ENCODE data around the gene ELF4. TPM values are rescaled to one million over a fixed set of nuclear protein-coding genes. Genes with fewer than 3 reads are reported as not detected.

Gene ELF4
- total RNA-seq, 1 experiment from 2014 or later = 19.2 TPM

- POLR2A ChIA-PET = no interaction called here
- Histone ChIP-seq H3K36me3 (ENCODE audit: control insufficient read depth in 1 of 2, insufficient read depth in 2 of 2, low read length in 2 of 2) (peaks cover 0 to 2% of the 10 kb centered on the region in 2 experiments; a peak in 2 of 4 replicates), H3K9me2 (ENCODE audit: insufficient read depth) (no peaks in the 10 kb centered on the region), H3K4me1 (ENCODE audit: control insufficient read depth in 1 of 2, insufficient read depth in 2 of 2, low read length in 2 of 2) (peaks cover 0 to under 1% of the 10 kb centered on the region in 2 experiments; a peak in 1 of 4 replicates), H3K4me3 (replicated peaks in 1 of 2; ENCODE audit: low read depth in 1 of 2, low read length in 2 of 2) (no peak overlapping the region), H3K4me2 (ENCODE audit: low read length) (no peak overlapping the region), H3K79me2 (ENCODE audit: insufficient read depth, low read length) (no peaks in the 10 kb centered on the region), H3K27ac (ENCODE audit: low read depth, low read length) (no peak overlapping the region), H3K27me3 (ENCODE audit: insufficient read depth, low read length) (no peaks in the 10 kb centered on the region), H4K20me1 (ENCODE audit: insufficient read depth) (no peaks in the 10 kb centered on the region), H3K9me3 (ENCODE audit: control insufficient read depth in 1 of 2, insufficient read depth in 1 of 2, low read depth in 1 of 2, low read length in 2 of 2) (no peaks in the 10 kb centered on the region), H2AFZ (ENCODE audit: low read depth, low read length, poor library complexity, severe bottlenecking) (no peak overlapping the region), H3K9ac (ENCODE audit: low read length) (no peak overlapping the region)
- BruUV-seq (replicated peaks) = no TSS peak
- RAD21 ChIA-PET (ENCODE audit: low non-redundant PET in 1 of 2, low total read pairs in 2 of 2, uncharacterized antibody in 2 of 2, unreplicated experiment in 2 of 2) = no interaction called here
- TF ChIP-seq EZH2 (IDR thresholded peaks at IDR 0.05) (no peak), SRF (IDR thresholded peaks at IDR 0.05; ENCODE audit: low read depth) (no peak), FOSL1 (IDR thresholded peaks at IDR 0.05; ENCODE audit: low read depth) (no peak), POLR2AphosphoS5 (IDR thresholded peaks at IDR 0.05; ENCODE audit: low read depth, low read length) (no peak), ZFX (IDR thresholded peaks at IDR 0.05) (no peak), TCF7L2 (IDR thresholded peaks at IDR 0.05; ENCODE audit: borderline replicate concordance, extremely low read depth, insufficient read depth, insufficient read length) (no peak), MAX (IDR thresholded peaks at IDR 0.05) (no peak), ZBTB33 (IDR thresholded peaks at IDR 0.05; ENCODE audit: extremely low read depth, insufficient replicate concordance, low read length) (no peak), EZH2phosphoT487 (IDR thresholded peaks at IDR 0.05; ENCODE audit: borderline replicate concordance) (no peak), EGR1 (IDR thresholded peaks at IDR 0.05; ENCODE audit: low read depth) (no peak), SIN3A (IDR thresholded peaks at IDR 0.05; ENCODE audit: low read depth) (no peak), POLR2A (IDR thresholded peaks at IDR 0.05; ENCODE audit: borderline replicate concordance, extremely low read depth, insufficient read depth, insufficient read length) (no peak), CEBPB (IDR thresholded peaks at IDR 0.05; ENCODE audit: low read depth) (no peak), CBX3 (IDR thresholded peaks at IDR 0.05; ENCODE audit: low read depth) (no peak), JUND (IDR thresholded peaks at IDR 0.05) (no peak), ZNF274 (IDR thresholded peaks at IDR 0.05; ENCODE audit: low read depth, low read length) (no peak), ELF1 (IDR thresholded peaks at IDR 0.05; ENCODE audit: borderline replicate concordance, low read depth) (no peak)
- TF ChIP-seq, protein P1, sequence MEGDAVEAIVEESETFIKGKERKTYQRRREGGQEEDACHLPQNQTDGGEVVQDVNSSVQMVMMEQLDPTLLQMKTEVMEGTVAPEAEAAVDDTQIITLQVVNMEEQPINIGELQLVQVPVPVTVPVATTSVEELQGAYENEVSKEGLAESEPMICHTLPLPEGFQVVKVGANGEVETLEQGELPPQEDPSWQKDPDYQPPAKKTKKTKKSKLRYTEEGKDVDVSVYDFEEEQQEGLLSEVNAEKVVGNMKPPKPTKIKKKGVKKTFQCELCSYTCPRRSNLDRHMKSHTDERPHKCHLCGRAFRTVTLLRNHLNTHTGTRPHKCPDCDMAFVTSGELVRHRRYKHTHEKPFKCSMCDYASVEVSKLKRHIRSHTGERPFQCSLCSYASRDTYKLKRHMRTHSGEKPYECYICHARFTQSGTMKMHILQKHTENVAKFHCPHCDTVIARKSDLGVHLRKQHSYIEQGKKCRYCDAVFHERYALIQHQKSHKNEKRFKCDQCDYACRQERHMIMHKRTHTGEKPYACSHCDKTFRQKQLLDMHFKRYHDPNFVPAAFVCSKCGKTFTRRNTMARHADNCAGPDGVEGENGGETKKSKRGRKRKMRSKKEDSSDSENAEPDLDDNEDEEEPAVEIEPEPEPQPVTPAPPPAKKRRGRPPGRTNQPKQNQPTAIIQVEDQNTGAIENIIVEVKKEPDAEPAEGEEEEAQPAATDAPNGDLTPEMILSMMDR (IDR thresholded peaks at IDR 0.05 in 2 of 3, conservative IDR thresholded peaks at IDR 0.05 in 1 of 3; ENCODE audit: borderline replicate concordance in 1 of 3, insufficient read depth in 1 of 3, low read depth in 2 of 3, low read length in 2 of 3) = no peak
- TF ChIP-seq, protein P2, sequence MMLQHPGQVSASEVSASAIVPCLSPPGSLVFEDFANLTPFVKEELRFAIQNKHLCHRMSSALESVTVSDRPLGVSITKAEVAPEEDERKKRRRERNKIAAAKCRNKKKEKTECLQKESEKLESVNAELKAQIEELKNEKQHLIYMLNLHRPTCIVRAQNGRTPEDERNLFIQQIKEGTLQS (IDR thresholded peaks at IDR 0.05) = no peak
- intact Hi-C loops (cut with micrococcal nuclease) = no loop called here
- no peak for DNase-seq (ENCODE audit: low read depth, low spot score)
- CTCF ChIA-PET = no interaction called here
- no peak for ATAC-seq
These were observed 29.3 kb upstream of the ELF4 start for GRCh38 chrX:130139474-130140201.
